ENCODE measurements around the gene PTCD2.

PTCD2 gene

GRCh38 chr5:72412283-72413055 lies 92.3 kb downstream of the PTCD2 start:
- TF ChIP-seq CTCF (IDR thresholded peaks at IDR 0.05; ENCODE audit: low read depth, low read length): peak; percentile 41; the same call in 1 of the 2 replicates
- H3K4me3 ChIP-seq (ENCODE audit: low read depth, low read length): no peak overlapping the region

- no peak for TF ChIP-seq CTCF (IDR thresholded peaks at IDR 0.05; ENCODE audit: low read depth, low read length)
- no peak overlapping the region for H3K4me3 ChIP-seq (ENCODE audit: low read depth, low read length)
Measured at GRCh38 chr5:72415616-72416325, 95.6 kb downstream of the PTCD2 start.

DNA sequence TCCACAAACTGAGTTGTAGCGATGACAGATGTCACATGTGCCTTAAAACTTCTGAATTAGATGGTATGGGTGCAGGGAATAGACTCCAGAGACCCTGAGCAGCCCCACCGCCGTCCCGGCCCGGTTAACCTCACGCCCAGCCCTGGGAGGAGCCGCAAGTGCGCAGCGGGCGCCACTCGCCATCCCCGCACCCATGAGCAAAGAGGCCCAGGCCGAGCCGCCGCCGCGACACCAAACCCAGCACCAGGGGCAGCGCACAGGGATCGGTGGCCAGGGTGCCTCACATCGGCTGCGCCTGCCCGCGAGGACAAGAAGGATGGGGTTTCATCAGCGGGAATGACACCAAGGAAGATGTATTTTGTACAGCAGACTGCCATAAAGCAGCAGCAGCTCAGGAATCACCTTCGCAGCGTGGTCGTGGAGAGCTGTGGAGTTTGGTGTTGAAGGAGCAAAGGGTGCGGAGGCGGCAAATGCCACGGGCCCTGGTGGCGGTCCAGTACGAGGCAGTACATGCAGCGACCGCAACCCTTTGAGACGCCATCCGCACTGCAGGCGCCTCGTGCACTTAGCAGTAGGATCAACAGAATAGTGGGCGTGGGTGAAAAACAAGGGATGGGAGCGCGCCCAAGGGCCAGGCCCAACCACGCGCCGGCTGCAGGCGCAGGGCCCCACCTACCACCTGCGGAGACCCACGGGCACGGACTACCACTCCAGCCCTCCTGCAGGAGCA lies 97.3 kb downstream of the PTCD2 start:
- TF ChIP-seq CTCF (IDR thresholded peaks at IDR 0.05; ENCODE audit: low read depth, low read length): no peak
- no peak overlapping the region for H3K4me3 ChIP-seq (ENCODE audit: low read depth, low read length)
